Loucy (cell line): ENCODE measurements around the gene INPP5F.

Experiments
- EZH2phosphoT487 ChIP-seq: fragments of 200-600 bp; IDR thresholded peaks from 2 replicates; pipeline ENCODE4 v1.6.1; 2018; ENCODE audit warnings: antibody characterized with exemption, mild to moderate bottlenecking, moderate library complexity, borderline replicate concordance
- TF ChIP-seq, protein P1 (sequence below): fragments of 200-600 bp; sonication (generic); conservative IDR thresholded peaks from 2 replicates; pipeline ENCODE4 v1.5.1; 2014; ENCODE audit warnings: mild to moderate bottlenecking, antibody characterized with exemption, low read length

DNA sequence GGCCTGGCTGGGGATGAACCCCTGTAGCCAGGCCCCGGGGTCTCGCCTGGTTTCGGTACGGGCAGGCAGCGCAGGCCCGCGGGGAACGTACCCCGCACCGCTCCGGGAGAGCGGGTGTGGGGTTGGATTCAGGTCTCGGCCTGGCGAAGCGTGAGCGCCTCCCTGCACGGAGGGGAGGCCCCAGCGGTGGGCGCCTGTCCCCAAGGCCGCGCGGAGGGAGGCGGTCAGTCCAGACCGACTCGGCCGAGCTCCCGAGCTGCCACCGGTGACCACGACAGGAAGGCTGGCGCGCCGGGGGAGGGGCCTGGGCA is 378 bp upstream of the INPP5F start:
- TF ChIP-seq, protein P1, sequence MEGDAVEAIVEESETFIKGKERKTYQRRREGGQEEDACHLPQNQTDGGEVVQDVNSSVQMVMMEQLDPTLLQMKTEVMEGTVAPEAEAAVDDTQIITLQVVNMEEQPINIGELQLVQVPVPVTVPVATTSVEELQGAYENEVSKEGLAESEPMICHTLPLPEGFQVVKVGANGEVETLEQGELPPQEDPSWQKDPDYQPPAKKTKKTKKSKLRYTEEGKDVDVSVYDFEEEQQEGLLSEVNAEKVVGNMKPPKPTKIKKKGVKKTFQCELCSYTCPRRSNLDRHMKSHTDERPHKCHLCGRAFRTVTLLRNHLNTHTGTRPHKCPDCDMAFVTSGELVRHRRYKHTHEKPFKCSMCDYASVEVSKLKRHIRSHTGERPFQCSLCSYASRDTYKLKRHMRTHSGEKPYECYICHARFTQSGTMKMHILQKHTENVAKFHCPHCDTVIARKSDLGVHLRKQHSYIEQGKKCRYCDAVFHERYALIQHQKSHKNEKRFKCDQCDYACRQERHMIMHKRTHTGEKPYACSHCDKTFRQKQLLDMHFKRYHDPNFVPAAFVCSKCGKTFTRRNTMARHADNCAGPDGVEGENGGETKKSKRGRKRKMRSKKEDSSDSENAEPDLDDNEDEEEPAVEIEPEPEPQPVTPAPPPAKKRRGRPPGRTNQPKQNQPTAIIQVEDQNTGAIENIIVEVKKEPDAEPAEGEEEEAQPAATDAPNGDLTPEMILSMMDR: no peak
- no peak for TF ChIP-seq EZH2phosphoT487
